Neural crest cell (in vitro differentiated cells): ENCODE measurements around the gene PACRG. TPM values are rescaled to one million over a fixed set of nuclear protein-coding genes. Genes with fewer than 3 reads are reported as not detected.

Source experiments
- DNase-seq: peaks from one replicate; pipeline ENCODE4 v3.0.0; 2021; ENCODE audit warnings: low read depth, mixed read lengths, low spot score
- H3K27ac Mint-ChIP-seq: one replicate; pipeline ENCODE4 v1.8.0; 2021; ENCODE audit warnings: mild to moderate bottlenecking, mixed read lengths; ENCODE audit not compliant: unreplicated experiment
- H3K27me3 Mint-ChIP-seq: 2 replicates; pipeline ENCODE4 v1.8.0; 2021; ENCODE audit warnings: low read depth, mild to moderate bottlenecking, mixed read lengths
- H3K36me3 Mint-ChIP-seq: 2 replicates; pipeline ENCODE4 v1.8.0; 2021; ENCODE audit warnings: low read depth, mild to moderate bottlenecking, mixed read lengths
- H3K4me1 Mint-ChIP-seq: 2 replicates; pipeline ENCODE4 v1.8.0; 2021; ENCODE audit warnings: mixed read lengths
- H3K4me3 Mint-ChIP-seq: one replicate; pipeline ENCODE4 v1.8.0; 2021; ENCODE audit warnings: mild to moderate bottlenecking, mixed read lengths
- H3K9me3 Mint-ChIP-seq: 2 replicates; pipeline ENCODE4 v1.8.0; 2021; ENCODE audit warnings: mixed read lengths
- CTCF ChIP-seq: fragments of 200-600 bp; sonication (generic); conservative IDR thresholded peaks from 2 replicates; pipeline ENCODE4 v1.5.0; 2021; ENCODE audit warnings: antibody characterized with exemption, mild to moderate bottlenecking
- total RNA-seq: library from RNA; stranded (reverse); gene quantifications from 2 replicates; pipeline ENCODE4 v1.2.1, GENCODE V29; 2021

The PACRG gene
- total RNA-seq, 1 donor from 2014 or later: 1.8 TPM

- Mint-ChIP-seq H3K4me3 (no peak overlapping the region), H3K27ac (no peak overlapping the region), H3K4me1 (no peaks in the 10 kb centered on the region), H3K9me3 (peaks cover 3% of the 10 kb centered on the region), H3K27me3 (no peaks in the 10 kb centered on the region), H3K36me3 (no peaks in the 10 kb centered on the region)
- no peak for DNase-seq
- TF ChIP-seq CTCF: no peak
Observed at GRCh38 chr6:162868397-162868796, 140.6 kb downstream of the PACRG start.

- DNase-seq: no peak
- no peaks in the 10 kb centered on the region for H3K27me3 Mint-ChIP-seq
- peaks cover 3% of the 10 kb centered on the region for H3K9me3 Mint-ChIP-seq
- H3K4me3 Mint-ChIP-seq: no peak overlapping the region
- H3K27ac Mint-ChIP-seq: no peak overlapping the region
- no peaks in the 10 kb centered on the region for H3K4me1 Mint-ChIP-seq
- no peak for TF ChIP-seq CTCF
- H3K36me3 Mint-ChIP-seq: peaks cover 3% of the 10 kb centered on the region
Observed at GRCh38 chr6:162871966-162872365, 144.2 kb downstream of the PACRG start.

- Mint-ChIP-seq H3K27ac (no peak overlapping the region), H3K9me3 (no peaks in the 10 kb centered on the region), H3K36me3 (peaks cover 3% of the 10 kb centered on the region), H3K27me3 (no peaks in the 10 kb centered on the region), H3K4me3 (no peak overlapping the region), H3K4me1 (no peaks in the 10 kb centered on the region)
- no peak for DNase-seq
- TF ChIP-seq CTCF: no peak
Observed at GRCh38 chr6:162873537-162873936, 145.8 kb downstream of the PACRG start.

- Mint-ChIP-seq H3K27ac (no peak overlapping the region), H3K27me3 (no peaks in the 10 kb centered on the region), H3K36me3 (peaks cover 3% of the 10 kb centered on the region), H3K4me3 (no peak overlapping the region), H3K4me1 (no peaks in the 10 kb centered on the region), H3K9me3 (no peaks in the 10 kb centered on the region)
- DNase-seq: no peak
- no peak for TF ChIP-seq CTCF
Observed at GRCh38 chr6:162875070-162875469, 147.3 kb downstream of the PACRG start.

GRCh38 chr6:162882801-162883481 lies 155.2 kb downstream of the PACRG start:
- TF ChIP-seq CTCF: no peak
- no peaks in the 10 kb centered on the region for H3K36me3 Mint-ChIP-seq
- no peak overlapping the region for H3K27ac Mint-ChIP-seq
- H3K4me1 Mint-ChIP-seq: peaks cover 18% of the 10 kb centered on the region
- no peak for DNase-seq
- H3K9me3 Mint-ChIP-seq: peaks cover 2% of the 10 kb centered on the region
- H3K4me3 Mint-ChIP-seq: no peak overlapping the region
- H3K27me3 Mint-ChIP-seq: no peaks in the 10 kb centered on the region
